H4 (cell line): ENCODE data around the gene KBTBD8. TPM values are rescaled to one million over a fixed set of nuclear protein-coding genes. Genes with fewer than 3 reads are reported as not detected.

Experiments
- DNase-seq: peaks from one replicate; pipeline ENCODE4 v3.0.0-alpha.2; 2015; ENCODE audit warnings: low spot score
- total RNA-seq: library from RNA; depleted of rRNA; stranded (reverse); fragments of >200 nt; shearing (Covaris generic); gene quantifications from 2 replicates; pipeline ENCODE4 v1.2.3, GENCODE V29; 2014

KBTBD8 gene
- total RNA-seq, 1 experiment from 2014 or later: 2.6 TPM

DNA sequence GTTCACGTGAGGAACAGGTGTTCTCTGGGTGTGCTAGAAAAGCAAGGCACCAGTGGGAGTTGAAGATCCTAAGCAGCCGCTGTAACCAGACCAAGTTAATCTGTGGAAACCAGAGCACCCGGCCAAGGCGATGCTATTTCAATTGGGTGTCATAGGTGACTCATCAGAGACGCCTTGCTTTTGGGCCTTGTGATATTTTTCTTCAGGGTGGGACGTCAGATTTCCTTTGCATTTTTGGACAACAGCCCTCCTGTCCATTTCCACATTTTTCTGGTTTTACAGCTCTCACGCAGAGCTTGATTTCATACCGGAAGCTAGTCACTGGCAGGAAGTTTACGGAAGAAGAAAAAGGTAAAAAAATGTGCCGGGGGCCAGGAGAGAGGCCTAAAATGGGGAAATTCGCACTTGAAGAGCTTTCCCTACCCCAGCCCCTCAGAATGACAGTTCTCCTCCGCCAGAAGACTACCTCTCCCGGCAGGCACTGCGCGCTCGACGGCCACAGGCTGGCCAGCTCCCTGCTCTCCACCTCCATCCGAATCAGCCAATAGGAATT is 471 bp upstream of the KBTBD8 start:
- peak; percentile 11 for DNase-seq

DNA sequence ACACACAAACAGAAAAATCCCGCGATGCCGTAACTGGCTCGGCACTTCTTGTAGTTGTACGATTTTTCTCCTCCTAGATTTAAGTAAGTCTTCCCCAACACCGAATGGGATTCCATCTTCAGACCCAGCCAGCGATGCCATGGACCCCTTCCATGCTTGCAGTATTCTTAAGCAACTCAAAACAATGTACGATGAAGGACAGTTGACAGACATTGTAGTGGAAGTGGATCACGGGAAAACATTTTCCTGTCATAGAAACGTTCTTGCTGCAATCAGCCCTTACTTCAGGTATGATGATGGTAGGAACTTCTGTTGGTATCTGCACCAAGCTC is 763 bp downstream of the KBTBD8 start:
- DNase-seq: no peak

DNA sequence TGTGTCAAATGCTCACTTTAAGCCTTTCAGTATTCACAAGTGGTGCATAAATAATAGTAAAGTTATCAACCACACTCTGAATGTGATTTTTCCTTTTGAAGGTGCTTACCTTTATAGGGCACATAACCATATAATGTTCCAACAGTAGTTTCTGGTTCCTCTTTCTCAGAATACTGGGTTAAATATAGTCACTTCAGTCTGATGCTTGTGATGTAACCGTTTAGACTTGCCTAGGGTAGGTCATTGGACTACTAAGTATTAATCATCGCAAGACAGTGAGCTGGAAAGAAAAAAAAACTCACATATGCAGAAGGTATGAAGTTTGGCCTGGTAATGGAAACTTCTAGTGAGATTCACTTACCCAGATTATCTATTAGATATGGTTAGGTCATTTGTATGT is 1.9 kb downstream of the KBTBD8 start:
- no peak for DNase-seq

DNA sequence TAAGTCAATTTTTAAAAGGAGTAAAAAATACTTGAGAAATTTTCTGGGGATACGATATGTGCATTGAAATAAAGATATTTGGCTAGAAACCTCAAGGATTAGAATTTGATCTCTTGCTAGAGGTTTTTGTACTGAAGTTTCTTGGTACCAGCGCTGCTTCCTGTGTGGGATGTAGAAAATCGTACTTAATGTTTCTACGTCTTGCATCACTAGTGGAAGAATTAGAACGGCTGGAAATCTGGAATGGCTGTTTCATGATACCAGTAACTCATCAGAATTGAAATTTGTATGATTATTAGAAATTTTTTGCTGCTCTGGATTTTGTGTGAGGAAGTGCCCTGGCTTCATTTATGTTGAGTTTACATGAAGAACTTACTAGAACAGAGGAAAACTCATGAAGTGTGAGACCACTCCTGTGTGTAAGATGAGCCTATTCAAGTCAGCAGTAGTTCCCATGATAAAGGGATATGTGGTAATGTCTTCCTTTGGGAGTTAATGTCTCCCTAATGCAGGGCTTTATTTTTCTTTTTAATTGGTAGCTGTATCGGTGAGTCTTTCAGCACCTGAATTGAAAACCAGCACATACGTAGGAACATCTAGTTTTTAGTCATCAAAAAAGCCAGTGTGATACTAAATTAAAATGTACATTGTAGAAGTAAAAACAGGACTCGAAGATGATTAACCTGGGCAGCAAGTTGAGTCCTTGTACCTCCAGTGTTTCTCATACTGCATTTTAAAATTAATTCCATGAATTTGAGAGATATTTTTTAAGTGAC is 3.2 kb downstream of the KBTBD8 start:
- DNase-seq: no peak

DNA sequence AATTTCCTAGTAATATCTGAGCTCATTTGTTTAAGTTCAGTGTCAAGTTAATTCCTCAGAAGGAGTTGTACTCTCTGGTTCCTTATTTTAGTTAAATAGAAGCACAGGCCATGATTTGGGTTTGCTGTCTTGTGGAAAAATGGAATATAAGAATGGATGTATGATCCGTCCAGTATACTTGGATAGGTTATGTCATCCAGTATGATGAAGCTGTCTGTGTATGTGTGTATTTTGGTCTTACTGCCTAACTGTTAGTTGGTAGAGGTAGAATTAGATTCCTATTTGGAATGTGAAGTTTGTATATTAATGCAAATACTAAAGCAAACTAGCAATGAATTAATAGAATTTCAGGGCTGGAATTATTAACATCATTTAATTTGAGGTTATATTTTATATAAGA is 7.9 kb downstream of the KBTBD8 start:
- no peak for DNase-seq

DNA sequence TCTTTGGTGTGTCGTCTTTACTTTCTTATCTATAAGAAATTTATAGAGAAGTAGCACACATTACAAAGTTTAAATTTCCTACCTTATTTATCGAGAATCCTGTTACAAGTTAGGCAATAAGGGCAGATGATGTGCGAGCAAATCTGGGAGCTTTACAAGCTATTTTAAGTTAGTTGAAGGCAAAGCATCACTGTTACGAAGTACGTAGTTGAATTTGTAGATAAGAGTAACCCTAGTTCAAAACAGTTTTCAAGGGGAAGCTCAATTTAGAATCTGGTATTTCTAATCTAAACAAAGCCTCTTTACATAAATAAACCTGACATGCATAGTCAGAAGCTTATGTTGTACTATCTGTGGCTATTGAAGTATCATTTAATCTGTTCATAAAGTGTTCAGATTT is 8.4 kb downstream of the KBTBD8 start:
- DNase-seq: peak; percentile 7

DNA sequence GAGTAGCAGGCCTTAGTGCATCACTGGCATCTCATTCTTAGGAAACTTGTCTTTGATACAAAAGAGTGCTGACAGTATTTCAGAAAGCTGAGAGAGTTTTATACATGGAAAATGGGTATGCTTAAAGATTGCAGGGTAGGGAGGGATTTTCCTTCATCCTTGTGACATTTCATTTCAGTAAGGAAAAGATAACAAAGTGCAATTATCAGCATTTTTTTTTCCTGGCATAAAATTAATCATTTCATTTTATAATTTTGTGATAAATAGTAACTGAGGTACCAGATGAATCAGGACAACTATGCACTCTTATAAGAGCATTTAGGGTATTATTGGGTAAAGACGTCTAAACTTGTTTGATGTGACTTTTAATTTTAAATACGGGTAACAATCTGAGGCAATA is 10.3 kb downstream of the KBTBD8 start:
- no peak for DNase-seq

DNA sequence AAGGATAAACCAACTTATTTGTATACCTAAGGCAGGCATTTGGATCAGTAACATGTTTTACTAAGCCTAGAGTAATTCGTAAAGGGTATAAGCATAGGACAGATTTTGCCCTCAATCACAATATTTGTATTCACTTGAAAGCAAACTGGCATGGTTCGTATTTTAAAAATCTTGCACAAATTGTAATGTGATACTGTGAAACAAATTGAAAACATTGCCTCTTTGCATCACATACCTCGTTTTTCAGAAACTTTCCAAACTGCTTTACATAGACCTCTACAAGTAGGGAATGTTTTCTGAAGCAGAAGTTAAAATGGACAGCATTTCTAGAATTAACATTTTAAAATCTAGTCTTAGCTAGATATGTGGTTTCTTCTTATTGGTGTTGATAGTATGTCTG is 11.6 kb downstream of the KBTBD8 start:
- no peak for DNase-seq

DNA sequence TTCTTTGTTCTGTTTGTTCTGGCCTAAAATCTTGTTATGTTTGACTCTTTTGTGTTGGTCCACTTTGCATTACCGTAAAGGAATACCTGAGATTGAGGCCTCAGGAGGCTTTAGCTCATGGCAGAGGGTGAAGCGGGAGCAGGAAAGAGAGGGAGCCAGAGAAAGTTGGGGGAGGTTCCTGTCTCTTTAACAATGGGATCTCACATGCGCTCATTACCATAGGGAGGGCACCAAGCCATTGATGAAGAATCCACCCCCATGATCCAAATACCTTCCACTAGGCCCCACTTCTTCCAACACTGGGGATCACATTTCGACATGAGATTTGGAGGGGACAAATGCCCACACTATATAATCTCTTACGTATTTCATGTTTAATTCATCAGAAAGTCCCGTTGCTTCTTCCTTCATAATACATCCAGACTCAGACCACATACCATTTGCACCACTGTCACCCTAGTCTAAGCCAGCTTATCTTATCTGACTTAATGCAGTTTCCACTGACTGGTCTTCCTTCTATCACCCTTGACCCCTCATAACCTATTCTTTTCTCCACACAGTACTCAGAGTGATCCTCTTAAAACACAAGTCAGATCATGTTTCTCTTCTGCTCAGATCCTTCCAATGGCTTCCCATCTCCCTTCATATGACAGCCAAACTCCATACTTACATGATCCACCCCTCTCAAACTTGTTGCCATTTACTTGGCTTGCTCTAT is 13.5 kb downstream of the KBTBD8 start:
- DNase-seq: no peak

DNA sequence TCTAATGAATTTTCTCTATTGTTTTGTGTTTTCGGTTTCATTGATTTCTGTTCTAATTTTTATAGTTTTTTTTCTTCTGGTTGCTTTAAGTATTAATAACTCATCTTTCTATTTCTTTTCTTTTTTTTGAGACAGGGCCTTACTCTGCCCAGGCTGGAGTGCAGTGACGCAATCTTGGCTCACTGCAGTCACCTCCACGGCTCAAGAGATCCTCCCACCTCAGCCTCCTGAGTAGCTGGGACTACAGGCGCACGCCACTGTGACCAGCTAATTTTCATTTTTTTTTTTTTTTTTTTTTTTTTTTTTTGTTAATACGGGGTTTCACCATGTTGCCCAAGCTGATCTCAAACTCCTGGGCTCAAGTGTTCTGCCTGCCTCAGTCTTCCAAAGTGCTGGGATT is 14.5 kb downstream of the KBTBD8 start:
- DNase-seq: no peak

DNA sequence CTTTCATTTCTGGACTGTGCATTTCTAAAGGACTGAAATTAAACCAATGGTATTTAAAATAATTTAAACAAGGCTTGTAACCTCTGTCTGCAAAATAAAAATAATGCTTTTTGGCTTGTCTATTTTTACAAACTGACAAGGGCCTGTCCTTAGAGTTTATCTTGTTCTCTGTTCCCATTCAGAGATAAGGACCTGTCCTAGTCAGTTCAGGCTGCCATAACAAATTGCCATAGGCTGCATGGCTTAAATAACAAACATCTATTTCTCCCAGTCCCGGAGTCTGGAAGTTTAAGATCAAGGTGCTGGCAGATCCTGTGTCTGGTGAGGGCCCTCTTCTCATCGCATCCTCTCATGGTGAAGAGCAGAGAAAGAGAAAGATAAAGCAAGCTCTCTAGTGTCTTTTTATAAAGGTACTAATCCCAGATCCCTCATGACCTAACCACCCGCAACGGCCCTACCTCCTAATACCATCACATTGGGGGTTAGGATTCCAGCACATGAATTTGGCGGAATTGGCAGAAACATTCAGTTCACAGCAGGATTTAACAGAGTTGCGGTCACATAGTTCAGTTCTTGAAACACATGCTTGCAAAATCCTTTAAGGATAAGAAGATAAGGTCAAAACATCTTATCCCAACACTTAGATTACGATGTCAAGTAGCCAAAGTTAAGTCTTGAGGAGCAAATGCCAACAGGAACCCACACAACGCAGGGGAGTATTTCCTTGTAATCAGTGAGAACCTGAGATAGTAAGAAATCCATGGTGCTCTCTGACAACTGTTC is 17.8 kb downstream of the KBTBD8 start:
- DNase-seq: no peak

DNA sequence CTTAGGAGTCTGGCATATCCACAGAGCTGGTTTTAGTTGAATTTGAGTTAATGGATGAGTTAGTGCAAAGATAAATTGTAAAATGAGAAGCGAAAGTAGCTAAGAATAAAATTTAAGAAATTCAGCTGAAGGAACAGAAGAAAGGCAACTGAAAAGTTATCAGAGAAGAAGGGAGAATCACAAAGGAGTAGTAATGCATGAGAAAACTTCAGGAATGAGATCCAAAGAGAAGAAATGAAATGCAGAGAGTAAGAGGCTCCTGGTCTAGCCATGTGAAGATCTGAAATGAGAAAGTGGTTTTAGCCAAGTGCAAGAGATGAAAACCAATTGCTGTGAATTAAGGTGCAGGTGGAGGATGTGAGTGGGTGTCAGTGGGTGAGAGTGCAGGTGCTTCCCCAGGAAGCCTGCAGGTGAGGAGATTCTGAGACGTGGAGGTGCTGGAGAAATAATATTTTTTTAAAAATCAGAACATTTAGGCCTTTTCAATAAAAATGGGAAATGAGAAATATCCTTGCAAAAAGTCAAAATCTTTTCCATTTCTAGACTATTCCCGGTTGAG is 18.5 kb downstream of the KBTBD8 start:
- DNase-seq: no peak

DNA sequence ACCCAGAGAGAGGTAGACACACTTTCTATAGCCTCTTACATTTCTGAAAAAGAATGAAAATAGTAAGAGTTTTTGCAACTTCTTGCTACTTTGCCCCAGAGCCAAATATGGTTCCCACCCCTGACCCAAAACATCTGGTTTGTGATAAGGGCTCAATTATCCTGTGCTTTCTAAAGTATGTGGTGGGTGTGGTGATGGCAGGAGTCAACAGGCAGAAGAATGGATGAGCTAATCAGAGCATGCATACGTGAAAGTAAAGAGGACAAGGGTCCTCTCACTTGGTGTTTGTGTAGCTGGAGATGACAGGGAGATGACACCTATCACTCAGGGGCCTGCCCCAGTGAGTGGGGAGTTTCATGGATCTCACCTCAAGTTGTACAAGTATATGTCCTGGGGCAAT is 19.1 kb downstream of the KBTBD8 start:
- peak; percentile 3 for DNase-seq

DNA sequence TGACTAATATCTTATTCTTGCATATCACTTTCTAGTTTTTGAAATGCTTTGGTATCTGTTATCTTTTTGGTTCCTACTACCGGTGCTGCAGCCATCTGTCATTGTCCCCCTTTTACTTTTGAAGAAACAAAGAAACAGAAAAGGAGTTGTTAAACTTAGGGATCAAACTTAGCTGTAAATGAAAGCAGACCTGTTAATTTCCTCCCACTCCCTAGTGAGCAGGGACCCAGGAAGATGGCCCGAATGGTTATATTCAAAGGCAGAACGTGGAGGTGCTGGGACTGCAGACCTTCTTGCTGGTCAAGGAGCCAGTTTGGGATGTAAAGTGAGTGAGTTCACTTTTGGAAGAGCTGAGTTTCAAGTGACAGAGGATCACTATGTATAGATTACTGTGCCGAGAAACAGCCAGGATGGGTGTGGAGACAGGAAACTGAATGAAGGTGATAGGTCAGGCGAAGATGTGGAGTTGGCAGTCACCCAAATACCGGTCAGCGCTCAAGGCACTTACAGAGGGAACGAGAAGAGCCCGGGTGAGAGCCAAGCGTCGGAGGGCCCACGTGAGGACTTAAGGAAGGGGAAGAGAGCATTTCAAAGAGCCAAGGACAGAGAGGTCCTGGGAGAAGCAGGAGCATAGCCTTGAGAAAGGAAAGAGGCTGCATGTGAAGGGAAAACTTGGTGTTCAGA is 20.1 kb downstream of the KBTBD8 start:
- no peak for DNase-seq

DNA sequence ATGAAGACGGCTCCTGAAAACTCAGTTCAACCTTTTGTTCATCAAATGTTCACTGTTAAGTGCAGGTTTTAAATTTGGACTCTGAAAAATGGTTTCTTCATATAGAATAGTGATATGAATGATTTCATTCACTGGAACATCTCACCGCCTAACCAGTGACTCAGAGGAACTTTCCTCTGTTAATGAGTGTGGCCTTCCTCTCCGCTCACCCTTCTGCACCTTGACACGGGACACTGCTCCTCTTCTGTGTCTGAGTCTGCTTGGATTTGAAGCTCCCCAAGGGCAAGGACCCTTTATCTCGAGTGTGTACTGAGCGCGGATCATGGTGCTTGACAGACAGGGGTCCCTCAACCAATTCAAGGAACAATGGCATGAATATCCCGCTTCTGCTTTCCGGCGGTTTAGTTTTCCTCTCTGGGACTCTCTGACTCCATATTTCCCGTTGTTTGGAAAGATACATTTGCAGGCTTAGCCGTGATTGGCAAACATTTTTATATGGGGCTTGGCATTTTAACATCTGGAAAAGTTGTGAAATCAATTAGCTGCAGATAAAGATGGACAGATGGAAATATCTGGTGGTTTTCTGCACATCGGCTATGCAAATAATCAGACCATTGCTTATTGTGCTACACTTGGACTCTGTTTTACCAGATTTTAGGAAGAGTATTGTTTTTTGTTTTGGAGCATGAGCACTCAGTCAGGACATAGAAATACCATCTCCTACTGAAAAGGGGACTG is 20.9 kb downstream of the KBTBD8 start:
- DNase-seq: no peak

DNA sequence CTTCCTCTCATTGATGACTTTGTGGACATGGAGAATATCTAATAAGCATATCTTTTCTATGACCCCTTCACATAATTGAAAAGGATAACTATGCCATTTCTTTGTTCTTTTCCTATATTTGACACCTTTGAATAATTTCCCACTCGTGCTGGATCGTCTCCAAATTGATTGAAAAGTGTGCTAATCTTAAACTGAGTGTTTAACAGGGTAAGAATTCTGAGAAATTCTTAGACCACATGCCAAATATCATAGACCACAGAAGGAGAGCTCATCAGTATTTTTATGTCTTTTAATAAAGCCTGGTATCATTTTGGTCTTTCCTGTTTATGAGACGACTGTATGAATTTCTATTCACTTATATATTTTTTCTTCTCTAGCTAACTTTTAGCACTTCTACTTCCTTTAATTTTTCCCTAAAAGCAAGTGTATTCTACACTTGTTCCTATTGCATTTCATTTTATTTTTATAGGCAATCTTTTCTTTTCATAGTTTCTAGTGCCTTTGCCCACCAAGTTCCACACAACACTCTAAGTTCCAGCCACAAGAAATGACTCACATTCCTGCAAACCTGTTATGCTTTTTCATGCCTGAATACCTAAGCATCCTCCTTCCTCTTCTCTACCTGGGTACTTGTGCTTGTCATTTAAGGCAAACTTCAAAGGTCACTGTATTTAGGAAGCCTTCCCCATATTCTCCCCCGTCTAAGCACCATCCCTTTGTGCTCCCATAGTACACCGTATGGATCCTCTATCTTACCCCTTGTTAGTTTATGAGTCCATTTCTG is 30.1 kb downstream of the KBTBD8 start:
- DNase-seq: no peak

DNA sequence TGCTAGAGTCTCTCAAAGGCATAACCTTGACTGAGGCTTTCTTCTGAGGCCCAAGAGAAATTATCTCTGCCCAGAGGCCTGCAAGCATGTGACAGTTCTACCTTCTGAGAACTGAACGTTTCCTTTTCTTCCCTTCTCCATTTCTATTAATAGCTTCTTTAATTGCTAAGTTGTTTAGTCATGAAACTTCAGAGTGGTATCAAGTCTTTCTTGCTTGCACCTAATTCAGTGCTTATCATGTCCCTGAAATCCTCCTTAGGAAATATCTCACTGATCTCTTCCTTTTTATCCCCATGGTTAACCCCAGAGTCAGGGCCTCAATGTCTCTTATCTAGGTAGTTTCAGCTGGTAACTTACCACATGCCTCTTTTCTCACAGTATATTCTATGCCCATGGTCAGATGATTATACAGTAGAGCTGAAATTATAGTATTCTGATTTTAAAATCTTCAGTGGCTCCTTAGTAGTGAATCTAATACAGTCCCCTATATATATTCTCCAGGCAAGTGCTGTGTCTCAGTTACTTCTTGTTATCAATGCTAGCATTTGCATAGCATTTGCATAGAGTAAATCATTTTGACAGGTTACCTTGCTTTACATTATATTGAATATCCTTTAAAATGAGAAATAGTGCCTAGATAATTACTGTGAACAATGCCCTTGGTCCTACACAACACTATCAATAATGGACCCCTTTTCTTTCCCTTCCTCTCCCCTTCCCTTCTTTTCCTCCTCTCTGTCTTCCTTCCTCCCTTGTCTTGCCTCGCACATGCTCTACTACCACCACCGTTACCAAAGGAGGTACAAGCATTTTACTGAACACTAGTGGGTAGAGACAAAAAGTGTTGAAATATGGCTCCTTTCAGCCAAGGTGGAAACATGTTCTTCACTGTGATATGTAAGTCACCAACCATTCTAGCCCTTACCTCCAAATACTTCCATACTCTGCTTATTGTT is 33.0 kb downstream of the KBTBD8 start:
- no peak for DNase-seq

DNA sequence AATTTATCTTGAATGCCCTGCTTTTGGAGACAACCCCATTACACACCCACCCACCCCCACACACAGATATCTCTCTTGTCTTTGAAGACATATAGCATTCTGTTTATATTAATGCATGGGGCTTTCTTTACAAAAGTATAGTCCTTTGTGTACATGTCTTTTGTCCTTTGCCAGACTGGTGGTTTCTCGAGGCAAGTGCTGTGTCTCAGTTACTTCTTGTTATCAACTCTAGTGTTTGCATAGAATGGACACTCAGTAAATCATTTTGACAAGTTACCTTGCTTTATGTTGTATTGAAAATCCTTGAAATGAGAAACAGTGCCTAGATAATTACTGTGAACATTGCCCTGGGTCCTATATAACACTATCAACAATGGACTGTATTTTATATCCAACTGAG is 33.9 kb downstream of the KBTBD8 start:
- no peak for DNase-seq

DNA sequence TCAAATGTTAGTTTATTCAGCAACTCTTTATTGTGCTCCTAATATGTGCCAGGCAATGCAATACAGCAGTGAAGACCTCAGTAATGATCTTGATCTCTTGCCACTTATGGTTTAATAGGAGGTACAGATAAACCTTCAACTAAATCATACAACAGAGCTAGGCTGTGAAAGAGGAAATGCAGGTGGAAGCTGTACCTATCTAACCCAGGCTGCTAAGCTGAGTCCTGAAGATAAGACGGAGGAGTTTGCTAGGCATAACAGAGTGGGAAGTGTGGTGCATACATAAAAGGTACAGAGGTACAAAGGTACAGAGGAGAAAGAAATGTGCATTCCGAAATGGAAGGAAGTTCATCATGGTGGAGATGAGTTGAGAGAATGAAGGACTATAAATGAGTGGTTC is 35.0 kb downstream of the KBTBD8 start:
- no peak for DNase-seq
